HepG2 (cell line): ENCODE results near the gene MLLT10. TPM values are rescaled to one million over a fixed set of nuclear protein-coding genes. Genes with fewer than 3 reads are reported as not detected.
A peak's percentile ranks its signal among the peaks of the same experiment; 100 is the strongest.

Experiments used
- DMTF1 ChIP-seq: sonication (generic); formaldehyde crosslinking; IDR thresholded peaks from 2 replicates; pipeline ENCODE4 v1.4.0; 2020; ENCODE audit warnings: mild to moderate bottlenecking, missing genetic modification reagents
- DRAP1 ChIP-seq: IDR thresholded peaks from 2 replicates; pipeline ENCODE4 v1.6.1; 2016; ENCODE audit warnings: missing genetic modification reagents, missing compliant biosample characterization
- HNF4G ChIP-seq, 2 experiments: sonication (generic) in 1 of 2; formaldehyde crosslinking in 1 of 2; IDR thresholded peaks; 2 replicates each; pipeline versions ENCODE4 v1.4.0 to v1.6.1; 2011 to 2020; ENCODE audit warnings: borderline replicate concordance in 2 of 2, low read depth in 2 of 2, mild to moderate bottlenecking in 2 of 2, low read length in 1 of 2, missing genetic modification reagents in 1 of 2, moderate library complexity in 1 of 2
- KDM5A ChIP-seq: fragments of 200-600 bp; sonication (generic); IDR thresholded peaks from 2 replicates; pipeline ENCODE4 v1.7.0; 2018; ENCODE audit warnings: antibody characterized with exemption, mild to moderate bottlenecking, low read length, borderline replicate concordance
- PCBP1 ChIP-seq: fragments of 200-400 bp; formaldehyde crosslinking; IDR thresholded peaks from 2 replicates; pipeline ENCODE4 v1.6.1; 2017; ENCODE audit warnings: mild to moderate bottlenecking, low read depth, low read length, borderline replicate concordance
- TEAD2 ChIP-seq: sonication (generic); formaldehyde crosslinking; IDR thresholded peaks from 2 replicates; pipeline ENCODE4 v1.9.0; 2021; ENCODE audit warnings: missing genetic modification reagents
- TEF ChIP-seq: sonication (generic); formaldehyde crosslinking; IDR thresholded peaks from 2 replicates; pipeline ENCODE4 v1.5.0; 2020; ENCODE audit warnings: missing genetic modification reagents
- ZNF282 ChIP-seq: fragments of 450-650 bp; IDR thresholded peaks from 2 replicates; pipeline ENCODE4 v1.6.1; 2018; ENCODE audit not compliant: partially characterized antibody
- ZNF292 ChIP-seq: sonication (generic); formaldehyde crosslinking; IDR thresholded peaks from 2 replicates; pipeline ENCODE4 v1.8.1; 2022; ENCODE audit warnings: mild to moderate bottlenecking, low read depth, missing genetic modification reagents, borderline replicate concordance
- ZNF335 ChIP-seq: sonication (generic); formaldehyde crosslinking; IDR thresholded peaks from 2 replicates; pipeline ENCODE4 v1.4.0; 2020; ENCODE audit warnings: missing genetic modification reagents
- ZNF839 ChIP-seq: sonication (generic); formaldehyde crosslinking; IDR thresholded peaks from 2 replicates; pipeline ENCODE4 v1.4.0; 2020; ENCODE audit warnings: missing genetic modification reagents, mild to moderate bottlenecking, borderline replicate concordance
- polyA plus RNA-seq, 8 experiments: library from polyadenylated mRNA; depleted of rRNA in 3 of 8; stranded (reverse) in 7 of 8; unstranded in 1 of 8; fragments of >200 nt; fragmentation: Illumina TruSeq in 4 of 8; extraction: Trizol in 4 of 8; gene quantifications; 2 replicates each; pipeline versions ENCODE4 v1.2.1 to v1.2.3, GENCODE V29; 2011 to 2016; ENCODE audit warnings: low read depth in 4 of 8, missing spikeins in 1 of 8, mixed read lengths in 1 of 8; ENCODE audit not compliant: insufficient read depth in 1 of 8
- total RNA-seq, 5 experiments: library from RNA; depleted of rRNA; stranded (reverse); fragments of >200 nt; fragmentation: Illumina TruSeq; extraction: Trizol; gene quantifications; 2 replicates each; pipeline ENCODE4 v1.2.3, GENCODE V29; 2016; ENCODE audit warnings: low read depth in 1 of 5

The MLLT10 gene
- total and polyA plus RNA-seq, 2 of the 13 experiments (the other 11 are each of a cell fraction or from before 2014, with no cell fraction given), result 51.3 to 84.1 TPM

GRCh38 chr10:21509341-21510240 is 24.4 kb upstream of the MLLT10 start (continued):
- TF ChIP-seq TEAD2 (CRISPR knock-in tag) (no peak), PCBP1 (0 out of 2 replicates have a peak, but pooled peaks have one; percentile 13), KDM5A (no peak), ZNF839 (CRISPR knock-in tag) (no peak), ZNF335 (no peak), DMTF1 (CRISPR knock-in tag) (no peak), DRAP1 (CRISPR knock-in tag) (no peak), ZNF292 (CRISPR knock-in tag) (0 out of 2 replicates have a peak, but pooled peaks have one; percentile 17), TEF (no peak), HNF4G (IDR thresholded peaks at IDR 0.05; ENCODE audit: borderline replicate concordance, low read depth, low read length) (no peak), HNF4G (CRISPR knock-in tag; IDR thresholded peaks at IDR 0.05; ENCODE audit: borderline replicate concordance, low read depth) (no peak), ZNF282 (no peak)
